Smooth muscle cell of the coronary artery (primary cell): ENCODE measurements around the gene GAGE10. TPM values are rescaled to one million over a fixed set of nuclear protein-coding genes. Genes with fewer than 3 reads are reported as not detected.

Experiments used
- total RNA-seq: library from RNA; depleted of rRNA; stranded (reverse); fragments of >200 nt; gene quantifications from 2 replicates; pipeline ENCODE4 v1.2.3, GENCODE V29; 2014; ENCODE audit warnings: low replicate concordance

Gene GAGE10
- total RNA-seq, result not detected in 2 replicates

GRCh38 chrX:49303346-49303745 lies at the start of gene GAGE10:
GAGE10 (plus strand) TSS chrX:49303646; CDS start chrX:49304860, 1,214 bp downstream.

GRCh38 chrX:49264460-49264859 lies 39.0 kb upstream of the GAGE10 start, which contains the start of gene FOXP3:
FOXP3 (minus strand) TSS chrX:49264710; CDS start chrX:49258505, 6,205 bp downstream.

GRCh38 chrX:49269767-49270248 lies 33.6 kb upstream of the GAGE10 start, which contains the start of gene PPP1R3F:
PPP1R3F (plus strand) TSS chrX:49269793; CDS start chrX:49269870, 77 bp downstream.

GRCh38 chrX:49321737-49322136 lies 18.3 kb downstream of the GAGE10 start, which contains the start of gene GAGE12J:
GAGE12J (plus strand) TSS chrX:49322037; CDS start chrX:49323194, 1,157 bp downstream.

GRCh38 chrX:49331282-49331681 lies 27.8 kb downstream of the GAGE10 start, which contains the start of gene GAGE13:
GAGE13 (plus strand) TSS chrX:49331582; CDS start chrX:49332738, 1,156 bp downstream.

Other genes starting within 250 kb of the GAGE10 start
- gene CCDC120, start 244.6 kb upstream of the GAGE10 start, total RNA-seq, result under 0.01 and 0.38 TPM in 2 replicates
- 5.9 and 7.7 TPM in 2 replicates for gene PRAF2, start 229.6 kb upstream of the GAGE10 start, total RNA-seq
- gene WDR45, start 223.8 kb upstream of the GAGE10 start, total RNA-seq, result 35.6 and 46.3 TPM in 2 replicates
- 15.3 and 21.6 TPM in 2 replicates for gene GPKOW, start 179.9 kb upstream of the GAGE10 start, total RNA-seq
- 0.82 and 1.7 TPM in 2 replicates for gene MAGIX, start 140.9 kb upstream of the GAGE10 start, total RNA-seq
- 15.9 and 17.5 TPM in 2 replicates for gene PLP2, start 131.7 kb upstream of the GAGE10 start, total RNA-seq
- gene PRICKLE3, start 117.3 kb upstream of the GAGE10 start, total RNA-seq, result 3.0 and 4.1 TPM in 2 replicates
- gene SYP, start 103.5 kb upstream of the GAGE10 start, total RNA-seq, result 0.08 and 0.12 TPM in 2 replicates
- not detected in 2 replicates for gene CACNA1F, start 70.3 kb upstream of the GAGE10 start, total RNA-seq
- gene CCDC22, start 68.2 kb upstream of the GAGE10 start, total RNA-seq, result 6.2 and 7.6 TPM in 2 replicates
- not detected in 2 replicates for gene FOXP3, start 38.9 kb upstream of the GAGE10 start, total RNA-seq
- gene PPP1R3F, start 33.9 kb upstream of the GAGE10 start, total RNA-seq, result 4.4 and 16.7 TPM in 2 replicates
- gene GAGE12J, start 18.4 kb downstream of the GAGE10 start, total RNA-seq, result not detected in 2 replicates
- gene GAGE13, start 27.9 kb downstream of the GAGE10 start, total RNA-seq, result not detected in 2 replicates
- not detected in 2 replicates for gene GAGE12C, start 228.5 kb downstream of the GAGE10 start, total RNA-seq
- not detected in 2 replicates for gene GAGE12D, start 238.1 kb downstream of the GAGE10 start, total RNA-seq
- gene GAGE12E, start 247.6 kb downstream of the GAGE10 start, total RNA-seq, result not detected in 2 replicates